Karpas-422 (cell line): ENCODE results near the gene HAUS5. TPM values are rescaled to one million over a fixed set of nuclear protein-coding genes. Genes with fewer than 3 reads are reported as not detected.

Experiments
- DNase-seq: peaks from one replicate; pipeline ENCODE4 v3.0.0-alpha.2; 2015
- H2AFZ ChIP-seq: fragments of 200-600 bp; sonication (generic); 2 replicates; pipeline ENCODE4 v1.6.1; 2014; ENCODE audit warnings: antibody characterized with exemption, low read length, mixed read lengths
- H3K27ac ChIP-seq: fragments of 200-600 bp; sonication (generic); 2 replicates; pipeline ENCODE4 v1.5.1; 2014; ENCODE audit warnings: mild to moderate bottlenecking, low read length, moderate library complexity
- H3K27me3 ChIP-seq: fragments of 200-600 bp; sonication (generic); 2 replicates; pipeline ENCODE4 v1.6.1; 2014; ENCODE audit warnings: low read length, mixed read lengths
- H3K36me3 ChIP-seq: fragments of 200-600 bp; sonication (generic); 2 replicates; pipeline ENCODE4 v1.6.1; 2014; ENCODE audit warnings: low read length, mixed read lengths; ENCODE audit not compliant: insufficient read depth
- H3K4me1 ChIP-seq: fragments of 200-600 bp; sonication (generic); 2 replicates; pipeline ENCODE4 v1.6.1; 2014; ENCODE audit warnings: mild to moderate bottlenecking, low read length, mixed read lengths
- H3K4me2 ChIP-seq: fragments of 200-600 bp; sonication (generic); 2 replicates; pipeline ENCODE4 v1.6.1; 2014; ENCODE audit warnings: low read length, low read depth, mild to moderate bottlenecking; ENCODE audit not compliant: poor library complexity, severe bottlenecking
- H3K4me3 ChIP-seq: fragments of 200-600 bp; sonication (generic); 2 replicates; pipeline ENCODE4 v1.5.1; 2014; ENCODE audit warnings: mild to moderate bottlenecking, antibody characterized with exemption, low read length, mixed read lengths
- H3K79me2 ChIP-seq: fragments of 200-600 bp; sonication (generic); 2 replicates; pipeline ENCODE4 v1.6.1; 2014; ENCODE audit warnings: mild to moderate bottlenecking, low read length, mixed read lengths
- H3K9ac ChIP-seq: fragments of 200-600 bp; sonication (generic); 2 replicates; pipeline ENCODE4 v1.6.0; 2014; ENCODE audit warnings: low read length
- H3K9me2 ChIP-seq: fragments of 200-600 bp; sonication (generic), shearing (Covaris generic); replicated peaks from 2 replicates; pipeline ENCODE4 v1.6.0; 2014; ENCODE audit warnings: mild to moderate bottlenecking, low read length, moderate library complexity; ENCODE audit not compliant: insufficient read depth
- H3K9me3 ChIP-seq: fragments of 300-700, 200-600 bp; sonication (generic); 2 replicates; pipeline ENCODE4 v1.6.1; 2014; ENCODE audit warnings: low read length, mixed read lengths
- H4K20me1 ChIP-seq: fragments of 200-600 bp; sonication (generic); 2 replicates; pipeline ENCODE4 v1.6.1; 2014; ENCODE audit warnings: mild to moderate bottlenecking, antibody characterized with exemption, low read length, low read depth; ENCODE audit not compliant: insufficient read depth
- total RNA-seq: library from RNA; depleted of rRNA; stranded (reverse); fragments of >200 nt; shearing (Covaris generic); gene quantifications from 2 replicates; pipeline ENCODE4 v1.2.3, GENCODE V29; 2014; ENCODE audit warnings: low replicate concordance

The HAUS5 gene
- total RNA-seq, 1 experiment from 2014 or later: 12.5 TPM

- no peak overlapping the region for H3K4me3 ChIP-seq
- peaks cover 8% of the 10 kb centered on the region for H3K36me3 ChIP-seq
- no peaks in the 10 kb centered on the region for H4K20me1 ChIP-seq
- H3K9me3 ChIP-seq: no peaks in the 10 kb centered on the region
- no peaks in the 10 kb centered on the region for H3K79me2 ChIP-seq
- H3K9ac ChIP-seq: no peak overlapping the region
- H3K27ac ChIP-seq: no peak overlapping the region
- H2AFZ ChIP-seq: no peak overlapping the region
- no peak overlapping the region for H3K4me2 ChIP-seq
- no peaks in the 10 kb centered on the region for H3K9me2 ChIP-seq
- DNase-seq: no peak
- H3K27me3 ChIP-seq: no peaks in the 10 kb centered on the region
- H3K4me1 ChIP-seq: no peaks in the 10 kb centered on the region
These were observed 49.4 kb downstream of the HAUS5 start for GRCh38 chr19:35661995-35662340.

GRCh38 chr19:35663981-35664380 lies 51.4 kb downstream of the HAUS5 start:
- Histone ChIP-seq H3K79me2 (no peaks in the 10 kb centered on the region), H3K4me2 (no peak overlapping the region), H3K4me1 (no peaks in the 10 kb centered on the region), H3K27ac (no peak overlapping the region), H2AFZ (no peak overlapping the region), H3K4me3 (no peak overlapping the region), H4K20me1 (no peaks in the 10 kb centered on the region), H3K9me3 (no peaks in the 10 kb centered on the region), H3K9ac (no peak overlapping the region), H3K9me2 (no peaks in the 10 kb centered on the region), H3K27me3 (no peaks in the 10 kb centered on the region), H3K36me3 (no peaks in the 10 kb centered on the region)
- DNase-seq: peak; percentile 26

GRCh38 chr19:35665157-35665556 lies 52.6 kb downstream of the HAUS5 start:
- no peaks in the 10 kb centered on the region for H3K9me3 ChIP-seq
- no peak overlapping the region for H3K27ac ChIP-seq
- no peaks in the 10 kb centered on the region for H3K79me2 ChIP-seq
- H3K4me3 ChIP-seq: no peak overlapping the region
- H3K36me3 ChIP-seq: no peaks in the 10 kb centered on the region
- no peaks in the 10 kb centered on the region for H3K4me1 ChIP-seq
- no peak overlapping the region for H3K4me2 ChIP-seq
- no peaks in the 10 kb centered on the region for H3K9me2 ChIP-seq
- H2AFZ ChIP-seq: no peak overlapping the region
- peak; percentile 19 for DNase-seq
- H4K20me1 ChIP-seq: no peaks in the 10 kb centered on the region
- no peaks in the 10 kb centered on the region for H3K27me3 ChIP-seq
- H3K9ac ChIP-seq: no peak overlapping the region

- Histone ChIP-seq H3K4me3 (no peak overlapping the region), H3K9me2 (no peaks in the 10 kb centered on the region), H3K9me3 (no peaks in the 10 kb centered on the region), H3K79me2 (no peaks in the 10 kb centered on the region), H4K20me1 (no peaks in the 10 kb centered on the region), H3K36me3 (no peaks in the 10 kb centered on the region), H3K4me2 (no peak overlapping the region), H3K9ac (no peak overlapping the region), H3K27me3 (no peaks in the 10 kb centered on the region), H3K27ac (no peak overlapping the region), H2AFZ (no peak overlapping the region), H3K4me1 (no peaks in the 10 kb centered on the region)
- peak; percentile 12 for DNase-seq
These were observed 53.1 kb downstream of the HAUS5 start for GRCh38 chr19:35665604-35666003.

DNA sequence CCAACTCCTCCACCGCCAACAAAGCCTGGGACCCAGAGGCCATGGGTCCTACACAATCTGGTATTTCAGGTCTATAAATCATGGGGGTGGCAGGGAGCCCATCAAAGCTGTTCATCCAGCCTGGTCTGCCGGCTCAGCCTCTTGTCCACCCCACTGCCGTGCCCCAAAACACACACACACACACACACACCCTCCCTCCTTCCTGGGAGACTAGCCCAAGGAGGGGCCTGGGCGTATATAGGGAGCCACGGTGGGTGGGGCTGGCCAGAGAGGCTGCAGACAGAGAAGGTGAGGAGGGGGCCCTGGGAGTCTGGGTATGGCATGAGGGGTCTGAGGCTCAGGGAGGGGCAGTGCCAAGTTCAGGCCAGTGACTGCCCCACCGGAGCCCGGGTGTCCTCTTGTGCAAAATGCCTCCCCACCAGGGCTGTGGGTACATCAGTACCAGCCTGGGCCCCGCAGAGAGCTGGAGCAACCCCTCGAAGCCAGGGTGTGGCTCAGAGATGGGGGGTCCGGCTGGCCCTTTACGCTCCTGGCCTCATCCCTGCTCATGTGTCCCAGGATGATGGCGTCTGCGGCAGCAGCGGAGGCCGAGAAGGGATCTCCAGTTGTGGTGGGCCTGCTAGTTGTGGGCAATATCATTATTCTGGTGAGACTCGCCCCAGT lies 53.8 kb downstream of the HAUS5 start, which contains the start of gene UPK1A:
Gene UPK1A, plus strand, starts transcription at position 267 of the 663 bp plus-strand sequence. Its CDS starts 296 bp downstream, at position 563.
- Histone ChIP-seq H2AFZ (no peak within 1 kb of the TSS), H3K4me2 (no peak within 1 kb of the TSS), H3K4me1 (no peaks in the 10 kb centered on the region), H3K36me3 (no peaks in the 10 kb centered on the region), H3K27me3 (no peaks in the 10 kb centered on the region), H3K9me3 (no peaks in the 10 kb centered on the region), H3K9me2 (no peaks in the 10 kb centered on the region), H3K79me2 (no peaks in the 10 kb centered on the region), H3K4me3 (no peak within 1 kb of the TSS), H3K27ac (no peak within 1 kb of the TSS), H3K9ac (no peak within 1 kb of the TSS), H4K20me1 (no peaks in the 10 kb centered on the region)
- peak; percentile 16 for DNase-seq

DNA sequence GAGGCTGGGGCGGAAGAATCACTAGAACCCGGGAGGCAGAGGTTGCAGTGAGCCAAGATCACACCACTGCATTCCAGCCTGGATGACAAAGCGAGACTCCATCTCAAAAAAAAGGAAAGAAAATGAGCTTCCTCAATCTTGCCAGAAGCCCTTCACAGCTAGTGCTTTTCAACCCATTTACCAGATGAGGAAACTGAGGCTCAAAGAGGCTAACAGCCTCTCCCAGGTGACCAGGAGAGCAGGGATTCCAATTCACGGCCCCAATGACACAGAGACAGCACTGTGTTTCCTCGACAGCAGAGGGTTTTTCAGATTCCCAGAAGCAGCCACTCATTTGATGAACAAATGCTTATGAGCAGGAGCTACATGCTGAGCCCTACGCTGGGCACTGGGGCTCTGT lies 57.0 kb downstream of the HAUS5 start:
- no peaks in the 10 kb centered on the region; the same call in 1 of the 2 replicates for H3K4me1 ChIP-seq
- no peak overlapping the region for H3K4me3 ChIP-seq
- H3K36me3 ChIP-seq: no peaks in the 10 kb centered on the region
- no peak overlapping the region for H3K4me2 ChIP-seq
- peak; percentile 39 for DNase-seq
- H4K20me1 ChIP-seq: no peaks in the 10 kb centered on the region
- no peak overlapping the region for H3K27ac ChIP-seq
- H3K27me3 ChIP-seq: no peaks in the 10 kb centered on the region
- no peaks in the 10 kb centered on the region for H3K9me2 ChIP-seq
- no peaks in the 10 kb centered on the region for H3K79me2 ChIP-seq
- H3K9me3 ChIP-seq: no peaks in the 10 kb centered on the region
- no peak overlapping the region for H3K9ac ChIP-seq
- H2AFZ ChIP-seq: no peak overlapping the region

GRCh38 chr19:35669974-35670373 lies 57.4 kb downstream of the HAUS5 start:
- H3K4me1 ChIP-seq: no peaks in the 10 kb centered on the region; the same call in 1 of the 2 replicates
- no peaks in the 10 kb centered on the region for H3K9me2 ChIP-seq
- H3K4me2 ChIP-seq: no peak overlapping the region
- H3K9me3 ChIP-seq: no peaks in the 10 kb centered on the region
- no peaks in the 10 kb centered on the region for H3K27me3 ChIP-seq
- H4K20me1 ChIP-seq: no peaks in the 10 kb centered on the region
- H3K4me3 ChIP-seq: no peak overlapping the region
- H3K9ac ChIP-seq: no peak overlapping the region
- no peak overlapping the region for H3K27ac ChIP-seq
- no peaks in the 10 kb centered on the region for H3K79me2 ChIP-seq
- peak; percentile 28 for DNase-seq
- H2AFZ ChIP-seq: no peak overlapping the region
- no peaks in the 10 kb centered on the region for H3K36me3 ChIP-seq

DNA sequence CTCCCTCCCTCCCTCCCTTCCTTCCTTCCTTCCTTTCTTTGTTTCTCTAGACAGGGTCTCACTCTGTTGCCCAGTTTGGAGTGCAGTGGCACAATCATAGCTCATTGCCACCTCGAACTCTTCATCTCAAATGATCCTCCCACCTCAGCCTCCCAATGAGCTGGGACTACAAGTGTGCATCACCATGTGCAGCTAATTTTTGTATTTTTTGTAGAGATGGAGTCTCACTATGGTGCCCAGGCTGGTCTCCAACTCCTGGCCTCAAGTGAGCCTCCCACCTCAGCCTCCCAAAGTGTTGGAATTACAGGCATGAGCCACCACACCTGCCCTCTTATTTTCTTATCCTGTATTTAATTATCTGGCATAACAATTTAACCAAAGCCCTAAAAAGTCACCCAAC lies 58.2 kb downstream of the HAUS5 start:
- Histone ChIP-seq H3K4me1 (no peaks in the 10 kb centered on the region; the same call in 1 of the 2 replicates), H3K27me3 (no peaks in the 10 kb centered on the region), H3K79me2 (no peaks in the 10 kb centered on the region), H3K27ac (no peak overlapping the region), H3K9me2 (no peaks in the 10 kb centered on the region), H3K9me3 (no peaks in the 10 kb centered on the region), H3K4me3 (no peak overlapping the region), H3K4me2 (no peak overlapping the region), H4K20me1 (no peaks in the 10 kb centered on the region), H3K36me3 (no peaks in the 10 kb centered on the region), H3K9ac (no peak overlapping the region), H2AFZ (no peak overlapping the region)
- peak; percentile 29 for DNase-seq
